Medulla oblongata (tissue), 1 donor: ENCODE measurements around the gene FAM181A.

Source experiments
- DNase-seq: peaks from one replicate; pipeline ENCODE4 v3.0.0-alpha.2; 2015; ENCODE audit errors: extremely low spot score

The FAM181A gene

DNA sequence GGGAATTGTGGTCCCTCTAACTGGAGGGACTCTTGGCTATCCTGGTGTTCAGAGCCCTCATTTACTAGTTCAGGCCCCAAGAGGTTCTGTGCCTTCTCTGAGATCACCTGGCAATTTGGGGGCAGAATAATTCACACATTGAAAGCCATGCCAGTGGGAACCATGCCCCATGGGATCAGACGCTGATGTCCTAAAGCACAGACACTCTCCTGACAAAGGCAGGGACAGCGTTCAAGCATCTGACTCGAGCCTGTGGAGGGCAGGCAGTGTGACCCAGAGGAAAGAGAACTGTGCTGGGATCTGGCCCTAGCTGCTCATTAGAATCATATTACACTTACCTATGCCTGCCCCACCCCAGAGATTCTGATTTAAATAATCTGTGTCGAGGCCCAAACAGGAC is 51.6 kb downstream of the FAM181A start:
- no peak for DNase-seq
